ENCODE measurements around the gene USP2.

USP2 gene

GRCh38 chr11:119417726-119418540 is 36.4 kb upstream of the USP2 start:
- DNase-seq: no peak
- no peak for ATAC-seq (ENCODE audit: insufficient read depth, low read depth)
- Histone ChIP-seq H2AFZ (ENCODE audit: low read depth, low read length) (no peak overlapping the region), H4K20me1 (ENCODE audit: insufficient read depth, low read length) (no peaks in the 10 kb centered on the region), H3K27me3 (ENCODE audit: insufficient read depth, low read length, poor library complexity) (peaks cover 13% of the 10 kb centered on the region), H3K4me2 (ENCODE audit: insufficient read depth, low read length) (no peak overlapping the region), H3K9me3 (ENCODE audit: insufficient read depth, low read length, severe bottlenecking) (no peaks in the 10 kb centered on the region), H3K79me2 (ENCODE audit: insufficient read depth, low read length) (no peaks in the 10 kb centered on the region), H3K27ac (ENCODE audit: low read length) (no peak overlapping the region), H3K36me3 (ENCODE audit: insufficient read depth, low read length) (no peaks in the 10 kb centered on the region), H3K9ac (ENCODE audit: low read depth, low read length) (no peak overlapping the region), H3K4me1 (ENCODE audit: insufficient read depth, low read length) (no peaks in the 10 kb centered on the region), H3K4me3 (ENCODE audit: low read depth in 1 of 2, low read length in 2 of 2) (no peak overlapping the region)
- no peak for TF ChIP-seq EZH2 (IDR thresholded peaks at IDR 0.05; ENCODE audit: borderline replicate concordance, low read depth, low read length, severe bottlenecking)
- no peak for TF ChIP-seq CTCF (IDR thresholded peaks at IDR 0.05; ENCODE audit: borderline replicate concordance, extremely low read depth, low read length, poor library complexity, severe bottlenecking)

- DNase-seq (no peak), ATAC-seq (ENCODE audit: insufficient read depth, low read depth) (no peak)
- H4K20me1 ChIP-seq (ENCODE audit: insufficient read depth, low read length): no peaks in the 10 kb centered on the region
- no peak overlapping the region for H3K4me2 ChIP-seq (ENCODE audit: insufficient read depth, low read length)
- H3K9me3 ChIP-seq (ENCODE audit: insufficient read depth, low read length, severe bottlenecking): no peaks in the 10 kb centered on the region
- no peak overlapping the region for H3K4me3 ChIP-seq (ENCODE audit: low read depth in 1 of 2, low read length in 2 of 2)
- H3K4me1 ChIP-seq (ENCODE audit: insufficient read depth, low read length): no peaks in the 10 kb centered on the region
- H3K36me3 ChIP-seq (ENCODE audit: insufficient read depth, low read length): no peaks in the 10 kb centered on the region
- no peak overlapping the region for H3K27ac ChIP-seq (ENCODE audit: low read length)
- TF ChIP-seq EZH2 (IDR thresholded peaks at IDR 0.05; ENCODE audit: borderline replicate concordance, low read depth, low read length, severe bottlenecking): no peak
- no peak for TF ChIP-seq CTCF (IDR thresholded peaks at IDR 0.05; ENCODE audit: borderline replicate concordance, extremely low read depth, low read length, poor library complexity, severe bottlenecking)
- H3K79me2 ChIP-seq (ENCODE audit: insufficient read depth, low read length): no peaks in the 10 kb centered on the region
- no peak overlapping the region for H2AFZ ChIP-seq (ENCODE audit: low read depth, low read length)
- H3K27me3 ChIP-seq (ENCODE audit: insufficient read depth, low read length, poor library complexity): peaks cover 12% of the 10 kb centered on the region
- H3K9ac ChIP-seq (ENCODE audit: low read depth, low read length): no peak overlapping the region
Observed at GRCh38 chr11:119416606-119417580, 35.4 kb upstream of the USP2 start.

GRCh38 chr11:119415966-119416365 is 34.5 kb upstream of the USP2 start:
- peaks cover 10% of the 10 kb centered on the region for H3K27me3 ChIP-seq (ENCODE audit: insufficient read depth, low read length, poor library complexity)
- no peaks in the 10 kb centered on the region for H3K9me3 ChIP-seq (ENCODE audit: insufficient read depth, low read length, severe bottlenecking)
- no peaks in the 10 kb centered on the region for H3K4me1 ChIP-seq (ENCODE audit: insufficient read depth, low read length)
- TF ChIP-seq EZH2 (IDR thresholded peaks at IDR 0.05; ENCODE audit: borderline replicate concordance, low read depth, low read length, severe bottlenecking): no peak
- no peak for TF ChIP-seq CTCF (IDR thresholded peaks at IDR 0.05; ENCODE audit: borderline replicate concordance, extremely low read depth, low read length, poor library complexity, severe bottlenecking)
- no peak overlapping the region for H2AFZ ChIP-seq (ENCODE audit: low read depth, low read length)
- no peaks in the 10 kb centered on the region for H3K36me3 ChIP-seq (ENCODE audit: insufficient read depth, low read length)
- DNase-seq: no peak
- H3K27ac ChIP-seq (ENCODE audit: low read length): no peak overlapping the region
- H3K79me2 ChIP-seq (ENCODE audit: insufficient read depth, low read length): no peaks in the 10 kb centered on the region
- H3K4me2 ChIP-seq (ENCODE audit: insufficient read depth, low read length): no peak overlapping the region
- no peaks in the 10 kb centered on the region for H4K20me1 ChIP-seq (ENCODE audit: insufficient read depth, low read length)
- no peak for ATAC-seq (ENCODE audit: insufficient read depth, low read depth)
- no peak overlapping the region for H3K4me3 ChIP-seq (ENCODE audit: low read depth in 1 of 2, low read length in 2 of 2)
- H3K9ac ChIP-seq (ENCODE audit: low read depth, low read length): no peak overlapping the region
